ENCODE data around the gene BMPR1A. TPM values are rescaled to one million over a fixed set of nuclear protein-coding genes. Genes with fewer than 3 reads are reported as not detected.

BMPR1A gene
- total and polyA plus RNA-seq, 9 of the 15 experiments (the other 6 are each of a cell fraction or from before 2014, with no cell fraction given), result 1.6 to 17.5 (median 9.1) TPM

- no peak for TF ChIP-seq ZNF263 (CRISPR knock-in tag; IDR thresholded peaks at IDR 0.05; ENCODE audit: borderline replicate concordance)
- no peak for TF ChIP-seq IRF2 (CRISPR knock-in tag; IDR thresholded peaks at IDR 0.05)
- TF ChIP-seq SMAD1 (IDR thresholded peaks at IDR 0.05; ENCODE audit: low read depth, low read length, partially characterized antibody), result no peak
- TF ChIP-seq MECOM (CRISPR knock-in tag; IDR thresholded peaks at IDR 0.05), result no peak
- TF ChIP-seq ZNF778 (CRISPR knock-in tag; IDR thresholded peaks at IDR 0.05), result no peak
- TF ChIP-seq HEY1 (CRISPR knock-in tag; IDR thresholded peaks at IDR 0.05; ENCODE audit: borderline replicate concordance), result no peak
- no peak for TF ChIP-seq TOE1 (IDR thresholded peaks at IDR 0.05; ENCODE audit: borderline replicate concordance)
- TF ChIP-seq TOE1 (CRISPR knock-in tag; IDR thresholded peaks at IDR 0.05; ENCODE audit: borderline replicate concordance, low read depth), result no peak
- peak in 1 of 2 experiments; percentile 83; a peak in 2 of 4 replicates for TF ChIP-seq ZMIZ1 (IDR thresholded peaks at IDR 0.05; ENCODE audit: low read depth in 2 of 2, low read length in 2 of 2)
- TF ChIP-seq ZNF12 (CRISPR knock-in tag; IDR thresholded peaks at IDR 0.05), result peak; percentile 78; the same call in 1 of the 2 replicates
- peak; percentile 63 for TF ChIP-seq ATF3 (IDR thresholded peaks at IDR 0.05)
- TF ChIP-seq ATF3 (CRISPR knock-in tag; conservative IDR thresholded peaks at IDR 0.05), result no peak; the same call in 1 of the 2 replicates
- TF ChIP-seq SIX5 (IDR thresholded peaks at IDR 0.05; ENCODE audit: borderline replicate concordance in 1 of 2, insufficient read depth in 1 of 2, low read depth in 1 of 2, low read length in 2 of 2), result no peak
- TF ChIP-seq ZNF584 (CRISPR knock-in tag; IDR thresholded peaks at IDR 0.05; ENCODE audit: low read depth), result 0 out of 2 replicates have a peak, but pooled peaks have one; percentile 39
- no peak for TF ChIP-seq TEAD2 (tag; IDR thresholded peaks at IDR 0.05)
- no peak for TF ChIP-seq PRMT5 (CRISPR knock-in tag; IDR thresholded peaks at IDR 0.05)
- no peak for TF ChIP-seq ZNF780A (CRISPR knock-in tag; IDR thresholded peaks at IDR 0.05)
- TF ChIP-seq ETS2 (tag; IDR thresholded peaks at IDR 0.05; ENCODE audit: borderline replicate concordance, poor library complexity, severe bottlenecking), result no peak
- TF ChIP-seq CREM (IDR thresholded peaks at IDR 0.05; ENCODE audit: low read depth), result peak; percentile 46; the same call in 1 of the 2 replicates
- TF ChIP-seq SMAD4 (CRISPR knock-in tag; conservative IDR thresholded peaks at IDR 0.05), result peak; percentile 79; the same call in 1 of the 2 replicates
These were observed 132.4 kb downstream of the BMPR1A start (continued) for GRCh38 chr10:86888585-86889381.

Measured in K562 (cell line).